ENCODE results near the gene CEP104.

DNA sequence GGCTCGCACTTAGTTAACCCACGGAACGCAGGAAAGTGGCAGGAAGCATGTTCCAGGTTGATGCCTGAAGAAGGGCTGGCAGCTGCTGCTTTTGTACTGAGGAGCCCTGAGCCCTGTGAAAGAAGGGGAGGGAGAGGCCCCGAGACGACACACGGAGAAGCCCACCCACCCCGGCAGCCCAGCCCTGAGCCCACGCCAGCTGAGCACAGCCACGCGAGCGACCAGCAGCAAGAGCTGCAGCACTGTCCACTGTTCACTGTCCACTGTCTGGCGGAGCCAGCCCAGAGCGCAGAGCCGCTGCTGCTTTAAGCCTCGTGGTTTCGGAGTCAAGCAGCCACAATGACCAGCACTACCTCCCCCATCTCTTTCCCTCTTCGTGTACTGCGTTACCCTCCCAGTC is 66.1 kb downstream of the CEP104 start:
- TF ChIP-seq, protein P1, sequence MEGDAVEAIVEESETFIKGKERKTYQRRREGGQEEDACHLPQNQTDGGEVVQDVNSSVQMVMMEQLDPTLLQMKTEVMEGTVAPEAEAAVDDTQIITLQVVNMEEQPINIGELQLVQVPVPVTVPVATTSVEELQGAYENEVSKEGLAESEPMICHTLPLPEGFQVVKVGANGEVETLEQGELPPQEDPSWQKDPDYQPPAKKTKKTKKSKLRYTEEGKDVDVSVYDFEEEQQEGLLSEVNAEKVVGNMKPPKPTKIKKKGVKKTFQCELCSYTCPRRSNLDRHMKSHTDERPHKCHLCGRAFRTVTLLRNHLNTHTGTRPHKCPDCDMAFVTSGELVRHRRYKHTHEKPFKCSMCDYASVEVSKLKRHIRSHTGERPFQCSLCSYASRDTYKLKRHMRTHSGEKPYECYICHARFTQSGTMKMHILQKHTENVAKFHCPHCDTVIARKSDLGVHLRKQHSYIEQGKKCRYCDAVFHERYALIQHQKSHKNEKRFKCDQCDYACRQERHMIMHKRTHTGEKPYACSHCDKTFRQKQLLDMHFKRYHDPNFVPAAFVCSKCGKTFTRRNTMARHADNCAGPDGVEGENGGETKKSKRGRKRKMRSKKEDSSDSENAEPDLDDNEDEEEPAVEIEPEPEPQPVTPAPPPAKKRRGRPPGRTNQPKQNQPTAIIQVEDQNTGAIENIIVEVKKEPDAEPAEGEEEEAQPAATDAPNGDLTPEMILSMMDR (IDR thresholded peaks at IDR 0.05), result no peak
- TF ChIP-seq POLR2A (IDR thresholded peaks at IDR 0.05), result no peak
